HG03378 (cell line): ENCODE measurements around the gene CCDC102A.
"Not testable (repeated sequence)": the region's sequence is repeated elsewhere in the genome, so short reads cannot be mapped to it uniquely, and the experiment has no call there.

Experiments used
- ATAC-seq: cut with Tn5 transposase; IDR thresholded peaks from one replicate; pipeline ENCODE4 v1.9.1; 2021; ENCODE audit warnings: mild to moderate bottlenecking, moderate library complexity; ENCODE audit not compliant: unreplicated experiment

Gene CCDC102A

GRCh38 chr16:57503366-57503765 lies 33.0 kb downstream of the CCDC102A start:
- no peak for ATAC-seq

GRCh38 chr16:57502048-57502775 lies 34.2 kb downstream of the CCDC102A start:
- no peak for ATAC-seq

DNA sequence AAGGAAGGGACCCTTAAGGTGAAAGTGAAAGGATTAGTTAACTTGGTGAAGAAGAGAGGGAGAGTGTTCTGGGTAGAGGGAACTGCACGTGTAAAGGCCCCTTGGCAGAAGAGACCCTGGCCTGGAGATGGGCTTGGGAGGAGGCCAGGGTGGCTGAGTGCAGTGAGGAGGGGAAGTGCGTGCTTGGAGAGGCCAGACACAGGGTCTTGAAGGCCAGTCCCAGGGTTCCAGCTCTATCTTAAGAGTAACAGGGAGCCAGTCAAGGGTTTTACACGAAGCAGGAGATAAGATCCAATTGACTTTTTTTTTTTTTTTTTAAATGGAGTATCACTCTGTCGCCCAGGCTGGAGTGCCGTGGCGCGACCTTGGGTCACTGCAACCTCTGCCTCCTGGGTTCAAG lies 34.9 kb downstream of the CCDC102A start:
- ATAC-seq, result no peak

DNA sequence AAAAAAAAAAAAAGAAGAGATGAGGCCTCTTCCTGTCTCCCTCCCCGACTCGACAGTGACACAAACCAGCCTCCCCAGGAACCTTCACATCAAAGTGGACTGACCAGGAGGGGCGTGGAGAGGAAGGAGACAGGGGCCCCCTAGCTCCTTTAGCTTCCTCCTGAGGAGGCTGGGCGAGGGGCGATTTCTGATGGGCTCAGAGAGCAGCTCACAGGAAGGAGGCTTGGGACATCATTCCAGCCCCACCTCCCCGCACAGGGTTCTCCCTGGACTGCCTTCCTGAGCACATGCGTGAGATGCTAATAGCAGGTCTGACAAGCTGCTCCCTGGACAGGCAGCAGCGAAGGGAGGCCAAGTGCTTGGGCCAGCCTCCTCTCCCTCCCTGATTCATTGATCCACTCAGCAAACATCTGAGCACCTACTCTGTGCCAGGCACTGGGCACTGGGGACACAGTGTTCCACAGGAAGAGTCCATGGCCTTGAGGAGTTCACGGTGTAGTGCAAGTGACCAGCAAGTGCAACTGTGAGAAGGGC lies 35.7 kb downstream of the CCDC102A start:
- no peak for ATAC-seq

- not testable (repeated sequence) for ATAC-seq
These were observed 36.4 kb downstream of the CCDC102A start for GRCh38 chr16:57499941-57500340.

DNA sequence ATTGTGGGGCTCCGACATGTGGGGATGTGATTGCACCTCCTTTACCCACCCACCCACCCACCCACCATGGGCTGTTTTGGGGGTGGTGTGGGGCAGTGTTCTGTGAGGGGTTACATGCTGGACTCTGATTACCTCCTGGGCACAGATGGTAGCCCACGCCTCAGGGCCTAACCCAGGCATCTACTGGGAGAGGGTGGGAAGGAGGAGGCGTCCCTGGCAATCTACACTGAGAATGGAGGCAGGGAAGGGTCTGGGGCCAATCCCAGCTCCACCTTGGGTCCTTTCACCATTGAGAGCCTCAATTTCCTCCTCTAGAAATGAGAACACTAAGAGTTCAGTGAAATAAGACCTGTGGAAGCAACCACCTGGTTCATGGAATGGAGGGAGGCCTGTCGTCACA lies 38.3 kb downstream of the CCDC102A start:
- ATAC-seq, result no peak

GRCh38 chr16:57497121-57497520 lies 39.2 kb downstream of the CCDC102A start:
- ATAC-seq, result no peak

DNA sequence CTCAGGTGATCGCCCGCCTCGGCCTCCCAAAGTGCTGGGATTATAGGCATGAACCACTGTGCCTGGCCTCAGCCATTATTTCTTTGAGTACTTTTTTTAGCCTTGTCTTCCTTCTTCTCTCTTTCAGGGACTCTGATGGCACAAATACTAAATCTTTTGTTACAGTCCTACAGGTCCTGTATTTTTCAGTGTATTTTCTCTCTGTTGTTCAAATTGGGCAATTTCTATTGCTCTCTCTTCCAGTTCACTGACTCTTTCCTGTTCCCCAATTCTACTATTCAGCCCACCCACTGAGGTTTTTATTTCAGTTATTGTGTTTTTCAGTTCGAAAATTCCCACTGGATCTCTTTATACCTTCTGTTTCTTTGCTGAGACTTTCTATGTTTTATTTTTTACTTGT lies 42.6 kb downstream of the CCDC102A start:
- ATAC-seq, result no peak

DNA sequence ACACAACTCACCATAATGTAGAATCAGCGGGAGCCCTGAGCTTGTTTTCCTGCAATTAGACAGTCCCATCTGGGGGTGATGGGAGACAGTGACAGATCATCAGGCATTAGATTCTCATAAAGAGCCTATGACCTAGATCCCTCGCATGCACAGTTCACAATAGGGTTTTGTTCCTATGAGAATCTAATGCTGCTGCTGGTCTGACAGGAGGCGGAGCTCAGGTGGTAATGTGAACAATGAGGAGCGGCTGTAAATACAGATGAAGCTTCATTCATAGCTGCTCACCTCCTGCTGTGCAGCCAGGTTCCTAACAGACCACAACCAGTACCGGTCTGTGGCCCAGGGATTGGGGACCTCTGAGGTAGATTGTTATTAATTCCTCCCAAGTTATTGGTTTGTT lies 47.1 kb downstream of the CCDC102A start:
- no peak for ATAC-seq

GRCh38 chr16:57486858-57487834 lies 49.2 kb downstream of the CCDC102A start:
- ATAC-seq, result no peak

DNA sequence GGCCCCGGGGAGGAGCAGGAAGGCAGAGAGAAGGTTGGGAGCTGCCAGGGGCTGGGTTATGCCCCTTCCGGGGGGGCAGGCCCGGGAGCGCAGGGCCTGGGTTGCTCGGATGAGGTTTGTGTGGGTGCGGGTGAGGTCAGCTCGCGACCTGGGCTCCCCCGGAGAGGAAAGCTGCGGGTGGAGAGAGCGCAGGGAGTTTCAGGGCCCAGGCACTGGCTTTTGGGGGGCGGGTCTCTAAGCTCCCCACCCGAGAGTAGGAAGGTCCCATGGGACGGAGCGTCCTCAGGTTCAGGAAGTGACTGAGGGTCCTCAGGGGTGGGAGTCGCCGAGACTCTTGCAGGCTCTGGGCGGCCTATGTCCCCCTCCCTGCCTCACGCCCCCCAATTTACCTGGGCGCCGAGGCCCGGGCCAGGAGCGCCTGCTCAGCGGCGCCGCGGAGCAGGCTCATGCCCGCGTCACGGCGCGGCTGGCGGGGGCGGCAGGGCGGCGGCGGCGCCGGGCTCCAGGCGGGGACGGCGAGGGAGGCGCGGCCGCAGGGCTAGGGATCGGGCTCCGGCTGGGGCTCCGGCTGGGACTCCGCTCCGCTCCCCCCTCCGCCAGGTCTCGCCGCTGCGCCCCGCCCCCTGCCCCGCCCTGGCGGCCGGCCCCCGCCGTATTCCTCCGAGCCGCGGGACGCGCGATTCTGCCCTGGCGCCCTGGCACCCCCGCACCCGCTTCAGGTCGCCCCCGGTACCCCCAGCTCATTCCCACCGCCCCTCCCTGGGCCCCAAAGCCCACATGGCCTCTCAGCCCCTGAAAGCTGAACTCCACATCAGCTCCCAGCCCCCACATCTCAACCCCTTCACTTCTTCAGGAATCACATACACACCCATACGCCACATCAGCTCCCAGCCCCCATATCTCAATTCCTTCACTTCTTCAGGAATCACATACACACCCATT lies 50.2 kb downstream of the CCDC102A start, which contains the start of gene DOK4:
TSS of gene DOK4 (minus strand) at position 578 of the 942 bp plus-strand sequence. CDS start 6,986 bp downstream, outside the sequence.
- peak; percentile 49 for ATAC-seq

GRCh38 chr16:57485091-57485915 lies 51.1 kb downstream of the CCDC102A start:
- ATAC-seq, result no peak

DNA sequence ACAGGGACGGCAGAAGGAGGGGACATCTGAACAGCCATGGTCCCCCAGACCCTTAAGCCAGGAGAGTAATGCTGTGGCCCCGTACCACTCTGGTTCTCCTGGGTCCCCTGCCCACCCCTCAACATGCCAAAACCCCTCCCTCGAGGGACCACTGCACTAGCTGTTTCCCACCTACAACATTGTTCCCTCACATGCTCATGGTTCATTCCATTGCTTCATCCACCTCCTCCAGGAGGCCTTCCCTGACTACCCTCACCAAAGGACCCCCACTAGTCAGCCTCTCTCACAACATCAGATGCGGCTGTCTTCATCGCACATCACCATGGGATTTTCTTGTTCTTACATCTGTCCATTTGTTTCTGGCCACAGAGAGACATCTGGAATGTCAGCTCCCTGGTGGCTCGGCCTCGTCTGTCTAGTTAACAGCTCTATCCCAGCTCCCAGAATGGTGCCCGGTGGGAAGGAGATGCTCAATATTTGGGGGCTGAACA lies 51.8 kb downstream of the CCDC102A start:
- no peak for ATAC-seq

GRCh38 chr16:57483725-57484514 lies 52.5 kb downstream of the CCDC102A start:
- no peak for ATAC-seq

GRCh38 chr16:57482845-57483545 lies 53.4 kb downstream of the CCDC102A start:
- ATAC-seq, result no peak

- ATAC-seq, result no peak
These were observed 55.0 kb downstream of the CCDC102A start for GRCh38 chr16:57481421-57481820.

DNA sequence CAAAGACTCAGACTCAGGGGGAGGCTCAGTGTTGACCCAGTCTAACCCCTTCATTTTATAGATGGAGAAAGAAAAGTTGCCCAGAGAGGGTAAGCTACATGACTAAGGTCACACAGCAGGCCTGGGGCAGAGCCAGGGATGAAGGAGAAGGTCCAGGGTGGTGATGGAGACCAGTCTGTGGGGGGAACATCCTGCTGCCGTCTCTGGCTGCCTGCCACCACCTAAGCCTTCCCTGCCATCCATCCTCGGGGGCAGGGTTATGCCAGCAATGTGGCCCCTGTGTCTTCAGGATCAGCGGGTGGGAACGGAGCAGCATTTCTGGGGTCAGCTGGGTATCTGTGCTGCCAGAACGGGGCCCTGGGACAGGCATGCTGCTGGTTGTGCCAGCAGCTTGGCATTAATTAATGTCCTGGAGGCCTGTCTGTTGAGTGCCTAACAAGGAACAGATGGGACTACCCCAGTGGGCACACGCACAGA lies 55.6 kb downstream of the CCDC102A start:
- no peak for ATAC-seq
